DND-41 (cell line): ENCODE results near the gene SNAP47.

Experiments
- ATAC-seq: fragments of 200-7000 bp; cut with Tn5 transposase; 3 replicates; pipeline ENCODE4 v1.9.1; 2021; ENCODE audit warnings: low read depth; ENCODE audit not compliant: insufficient read depth
- DNase-seq: peaks from one replicate; pipeline ENCODE4 v3.0.0-alpha.2; 2020
- H2AFZ ChIP-seq: 2 replicates; pipeline ENCODE4 v1.6.0; 2012; ENCODE audit warnings: low read depth, low read length
- H3K27ac ChIP-seq: 2 replicates; pipeline ENCODE4 v1.5.1; 2012; ENCODE audit warnings: low read length, inconsistent platforms
- H3K27me3 ChIP-seq: fragments of 200-600 bp; sonication (generic); 2 replicates; pipeline ENCODE4 v1.6.0; 2012; ENCODE audit warnings: low read length, mild to moderate bottlenecking, inconsistent platforms; ENCODE audit not compliant: insufficient read depth, poor library complexity
- H3K36me3 ChIP-seq: 2 replicates; pipeline ENCODE4 v1.5.1; 2012; ENCODE audit warnings: low read length, inconsistent platforms; ENCODE audit not compliant: insufficient read depth
- H3K4me1 ChIP-seq: 2 replicates; pipeline ENCODE4 v1.5.1; 2012; ENCODE audit warnings: mild to moderate bottlenecking, low read length; ENCODE audit not compliant: insufficient read depth
- H3K4me2 ChIP-seq: 2 replicates; pipeline ENCODE4 v1.6.0; 2012; ENCODE audit warnings: mild to moderate bottlenecking, moderate library complexity, low read length, inconsistent platforms; ENCODE audit not compliant: insufficient read depth
- H3K4me3 ChIP-seq, 2 experiments: fragments of 200-600 bp in 1 of 2; shearing (Covaris generic) in 1 of 2; 2 replicates each; pipeline ENCODE4 v1.5.1; 2012 to 2016; ENCODE audit warnings: inconsistent platforms in 2 of 2, low read length in 2 of 2, mild to moderate bottlenecking in 2 of 2, low read depth in 1 of 2, moderate library complexity in 1 of 2
- H3K79me2 ChIP-seq: 2 replicates; pipeline ENCODE4 v1.6.0; 2012; ENCODE audit warnings: low read length, inconsistent platforms; ENCODE audit not compliant: insufficient read depth
- H3K9ac ChIP-seq: 2 replicates; pipeline ENCODE4 v1.6.0; 2012; ENCODE audit warnings: low read depth, mild to moderate bottlenecking, inconsistent platforms, low read length, moderate library complexity
- H3K9me3 ChIP-seq: 2 replicates; pipeline ENCODE4 v1.5.1; 2012; ENCODE audit warnings: low read length, moderate library complexity, mild to moderate bottlenecking, inconsistent platforms; ENCODE audit not compliant: insufficient read depth, severe bottlenecking
- H4K20me1 ChIP-seq: 2 replicates; pipeline ENCODE4 v1.6.0; 2012; ENCODE audit warnings: low read length; ENCODE audit not compliant: insufficient read depth
- EZH2 ChIP-seq: IDR thresholded peaks from 3 replicates; pipeline ENCODE4 v1.6.1; 2012; ENCODE audit warnings: borderline replicate concordance, low read depth, mild to moderate bottlenecking, moderate library complexity, low read length, inconsistent platforms; ENCODE audit not compliant: severe bottlenecking
- TF ChIP-seq, protein P1 (sequence below): IDR thresholded peaks from 2 replicates; pipeline ENCODE4 v1.5.1; 2012; ENCODE audit warnings: borderline replicate concordance, low read length, moderate library complexity, mild to moderate bottlenecking; ENCODE audit not compliant: poor library complexity, severe bottlenecking; ENCODE audit errors: extremely low read depth

Gene SNAP47

GRCh38 chr1:227799756-227800155 is 64.5 kb downstream of the SNAP47 start:
- DNase-seq = no peak
- no peaks in the 10 kb centered on the region for H3K9me3 ChIP-seq
- no peak overlapping the region for H2AFZ ChIP-seq
- H3K4me1 ChIP-seq = no peaks in the 10 kb centered on the region
- no peak for TF ChIP-seq EZH2
- TF ChIP-seq, protein P1, sequence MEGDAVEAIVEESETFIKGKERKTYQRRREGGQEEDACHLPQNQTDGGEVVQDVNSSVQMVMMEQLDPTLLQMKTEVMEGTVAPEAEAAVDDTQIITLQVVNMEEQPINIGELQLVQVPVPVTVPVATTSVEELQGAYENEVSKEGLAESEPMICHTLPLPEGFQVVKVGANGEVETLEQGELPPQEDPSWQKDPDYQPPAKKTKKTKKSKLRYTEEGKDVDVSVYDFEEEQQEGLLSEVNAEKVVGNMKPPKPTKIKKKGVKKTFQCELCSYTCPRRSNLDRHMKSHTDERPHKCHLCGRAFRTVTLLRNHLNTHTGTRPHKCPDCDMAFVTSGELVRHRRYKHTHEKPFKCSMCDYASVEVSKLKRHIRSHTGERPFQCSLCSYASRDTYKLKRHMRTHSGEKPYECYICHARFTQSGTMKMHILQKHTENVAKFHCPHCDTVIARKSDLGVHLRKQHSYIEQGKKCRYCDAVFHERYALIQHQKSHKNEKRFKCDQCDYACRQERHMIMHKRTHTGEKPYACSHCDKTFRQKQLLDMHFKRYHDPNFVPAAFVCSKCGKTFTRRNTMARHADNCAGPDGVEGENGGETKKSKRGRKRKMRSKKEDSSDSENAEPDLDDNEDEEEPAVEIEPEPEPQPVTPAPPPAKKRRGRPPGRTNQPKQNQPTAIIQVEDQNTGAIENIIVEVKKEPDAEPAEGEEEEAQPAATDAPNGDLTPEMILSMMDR = no peak
- no peaks in the 10 kb centered on the region for H3K79me2 ChIP-seq
- H3K4me2 ChIP-seq = no peak overlapping the region
- ATAC-seq = no peak
- no peaks in the 10 kb centered on the region for H3K27me3 ChIP-seq
- no peak overlapping the region for H3K4me3 ChIP-seq
- no peaks in the 10 kb centered on the region for H3K36me3 ChIP-seq
- H3K9ac ChIP-seq = no peak overlapping the region
- H4K20me1 ChIP-seq = no peaks in the 10 kb centered on the region
- H3K27ac ChIP-seq = no peak overlapping the region

DNA sequence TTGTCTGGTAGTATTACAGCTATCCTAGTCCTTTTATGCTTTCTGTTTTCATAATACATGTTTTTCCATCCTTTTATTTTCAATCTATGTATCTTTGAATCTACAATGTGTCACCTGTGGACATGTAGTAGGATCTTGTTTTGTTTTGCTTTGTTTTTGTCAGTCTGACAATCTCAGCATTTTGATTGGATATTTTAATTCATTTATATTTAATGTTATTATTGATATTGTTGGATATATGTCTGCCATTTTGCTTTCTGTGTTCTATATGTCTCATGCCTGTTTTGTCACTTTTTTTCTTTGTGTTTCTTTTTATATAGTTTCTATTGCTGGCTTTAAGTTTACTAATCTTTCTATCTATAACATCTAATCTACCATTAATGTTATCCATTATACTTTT is 68.7 kb downstream of the SNAP47 start:
- Histone ChIP-seq H3K27ac (no peak overlapping the region), H3K9me3 (no peaks in the 10 kb centered on the region), H3K4me3 (no peak overlapping the region), H3K4me1 (no peaks in the 10 kb centered on the region), H3K36me3 (no peaks in the 10 kb centered on the region), H4K20me1 (no peaks in the 10 kb centered on the region), H3K27me3 (no peaks in the 10 kb centered on the region), H3K9ac (no peak overlapping the region), H2AFZ (no peak overlapping the region), H3K79me2 (no peaks in the 10 kb centered on the region), H3K4me2 (no peak overlapping the region)
- TF ChIP-seq, protein P1 = no peak
- no peak for TF ChIP-seq EZH2
- ATAC-seq (no peak), DNase-seq (no peak)

DNA sequence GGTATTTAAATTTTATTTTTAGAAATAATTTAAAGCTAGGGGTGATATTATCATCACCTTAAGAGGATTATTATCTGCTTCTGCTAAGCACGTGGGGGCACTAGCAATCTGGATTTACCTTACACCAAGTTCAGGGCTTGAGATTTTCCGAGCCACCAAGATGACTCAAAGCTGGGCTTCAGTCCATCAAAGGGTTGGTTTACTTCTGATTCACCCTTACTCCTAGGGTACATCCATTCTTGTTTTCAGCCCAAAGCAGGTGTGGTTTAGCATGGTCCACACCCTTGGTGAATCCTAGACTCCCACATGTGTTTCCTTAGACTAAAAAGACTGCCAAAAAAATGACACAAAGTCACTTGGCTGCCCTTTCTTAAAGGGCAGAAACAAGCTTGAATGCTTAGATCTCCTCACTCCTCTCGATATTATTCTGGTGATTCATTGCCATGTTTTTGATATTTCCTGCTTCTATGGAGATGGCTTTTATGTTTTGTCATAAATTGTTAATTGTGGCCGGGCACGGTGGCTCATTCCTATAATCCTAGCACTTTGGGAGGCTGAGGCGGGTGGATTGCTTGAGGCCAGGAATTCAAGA is 70.5 kb downstream of the SNAP47 start:
- no peak for ATAC-seq

More for the DNA sequence above, 70.5 kb downstream of the SNAP47 start:
- TF ChIP-seq EZH2 = no peak
- TF ChIP-seq, protein P1 = no peak
- H3K27me3 ChIP-seq = no peaks in the 10 kb centered on the region
- H3K9me3 ChIP-seq = no peaks in the 10 kb centered on the region
- H3K4me3 ChIP-seq = no peak overlapping the region
- H3K79me2 ChIP-seq = no peaks in the 10 kb centered on the region
- no peaks in the 10 kb centered on the region for H3K4me1 ChIP-seq
- H4K20me1 ChIP-seq = no peaks in the 10 kb centered on the region
- no peak overlapping the region for H3K27ac ChIP-seq
- no peak overlapping the region for H3K9ac ChIP-seq
- H3K36me3 ChIP-seq = no peaks in the 10 kb centered on the region
- no peak overlapping the region for H3K4me2 ChIP-seq
- no peak overlapping the region for H2AFZ ChIP-seq
- no peak for DNase-seq
